ENCODE measurements around the gene ATP6V1G2.

Gene ATP6V1G2

DNA sequence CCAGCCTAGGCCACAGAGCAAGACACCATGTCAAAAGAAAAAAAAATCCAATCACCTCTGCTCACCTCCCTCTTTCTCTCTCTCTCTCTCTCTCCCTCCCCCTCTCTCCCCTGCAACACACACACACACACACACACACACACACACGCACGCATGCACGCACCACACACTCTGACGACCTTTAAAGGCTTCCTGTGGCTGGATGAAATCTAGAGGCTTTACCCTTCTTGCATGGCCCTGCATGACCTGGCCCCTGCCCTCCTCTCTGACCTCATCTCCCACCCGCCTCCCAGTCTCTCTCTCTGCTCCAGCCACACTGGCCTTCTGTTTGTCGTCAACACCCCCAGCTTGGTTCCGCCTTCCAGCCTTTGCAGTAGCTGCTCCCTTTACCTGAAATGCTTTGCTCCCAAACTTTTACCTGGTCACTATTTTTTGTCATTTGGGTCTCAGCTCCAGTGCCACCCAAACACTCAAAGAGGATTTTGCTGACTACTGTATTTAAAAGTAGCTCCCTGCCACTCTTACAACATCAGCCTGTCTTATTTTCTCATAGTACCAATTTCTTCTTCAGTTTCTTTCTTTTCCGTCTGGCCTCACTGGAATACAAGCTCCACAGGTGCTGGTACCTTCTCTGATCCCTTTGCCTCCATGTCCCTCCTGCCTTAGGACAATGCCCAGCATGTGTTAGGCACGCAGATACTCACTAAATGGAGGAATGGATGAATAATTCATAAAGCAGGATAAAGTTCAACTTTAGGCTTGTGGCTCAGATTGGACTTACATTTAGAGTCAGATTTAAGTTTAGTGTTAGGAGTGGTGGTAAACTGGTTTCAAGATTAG lies 21.3 kb upstream of the ATP6V1G2 start:
- DNase-seq (ENCODE audit: extremely low read depth, low read depth): no peak
- TF ChIP-seq, protein P1, sequence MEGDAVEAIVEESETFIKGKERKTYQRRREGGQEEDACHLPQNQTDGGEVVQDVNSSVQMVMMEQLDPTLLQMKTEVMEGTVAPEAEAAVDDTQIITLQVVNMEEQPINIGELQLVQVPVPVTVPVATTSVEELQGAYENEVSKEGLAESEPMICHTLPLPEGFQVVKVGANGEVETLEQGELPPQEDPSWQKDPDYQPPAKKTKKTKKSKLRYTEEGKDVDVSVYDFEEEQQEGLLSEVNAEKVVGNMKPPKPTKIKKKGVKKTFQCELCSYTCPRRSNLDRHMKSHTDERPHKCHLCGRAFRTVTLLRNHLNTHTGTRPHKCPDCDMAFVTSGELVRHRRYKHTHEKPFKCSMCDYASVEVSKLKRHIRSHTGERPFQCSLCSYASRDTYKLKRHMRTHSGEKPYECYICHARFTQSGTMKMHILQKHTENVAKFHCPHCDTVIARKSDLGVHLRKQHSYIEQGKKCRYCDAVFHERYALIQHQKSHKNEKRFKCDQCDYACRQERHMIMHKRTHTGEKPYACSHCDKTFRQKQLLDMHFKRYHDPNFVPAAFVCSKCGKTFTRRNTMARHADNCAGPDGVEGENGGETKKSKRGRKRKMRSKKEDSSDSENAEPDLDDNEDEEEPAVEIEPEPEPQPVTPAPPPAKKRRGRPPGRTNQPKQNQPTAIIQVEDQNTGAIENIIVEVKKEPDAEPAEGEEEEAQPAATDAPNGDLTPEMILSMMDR (IDR thresholded peaks at IDR 0.05; ENCODE audit: low read depth, low read length): no peak

DNA sequence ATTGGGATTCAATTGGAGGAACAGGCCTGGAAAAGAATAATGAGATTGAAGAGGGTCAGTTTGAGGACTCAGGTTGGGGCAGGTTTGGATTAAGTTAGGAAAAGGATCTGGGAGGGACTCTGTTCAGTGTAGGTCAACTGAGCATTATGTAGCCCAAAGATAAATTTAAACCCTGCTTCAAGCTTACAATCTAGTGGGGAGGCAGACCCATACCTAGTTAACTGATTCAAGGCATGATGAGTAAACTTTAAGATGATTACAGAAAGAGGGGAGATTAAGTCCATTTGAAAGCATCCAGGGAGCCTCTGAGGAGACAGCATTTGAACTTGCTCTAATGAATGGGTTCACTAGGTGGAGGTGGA lies 14.3 kb upstream of the ATP6V1G2 start:
- no peak for DNase-seq (ENCODE audit: extremely low read depth, low read depth)
- TF ChIP-seq, protein P1 (IDR thresholded peaks at IDR 0.05; ENCODE audit: low read depth, low read length): no peak

DNA sequence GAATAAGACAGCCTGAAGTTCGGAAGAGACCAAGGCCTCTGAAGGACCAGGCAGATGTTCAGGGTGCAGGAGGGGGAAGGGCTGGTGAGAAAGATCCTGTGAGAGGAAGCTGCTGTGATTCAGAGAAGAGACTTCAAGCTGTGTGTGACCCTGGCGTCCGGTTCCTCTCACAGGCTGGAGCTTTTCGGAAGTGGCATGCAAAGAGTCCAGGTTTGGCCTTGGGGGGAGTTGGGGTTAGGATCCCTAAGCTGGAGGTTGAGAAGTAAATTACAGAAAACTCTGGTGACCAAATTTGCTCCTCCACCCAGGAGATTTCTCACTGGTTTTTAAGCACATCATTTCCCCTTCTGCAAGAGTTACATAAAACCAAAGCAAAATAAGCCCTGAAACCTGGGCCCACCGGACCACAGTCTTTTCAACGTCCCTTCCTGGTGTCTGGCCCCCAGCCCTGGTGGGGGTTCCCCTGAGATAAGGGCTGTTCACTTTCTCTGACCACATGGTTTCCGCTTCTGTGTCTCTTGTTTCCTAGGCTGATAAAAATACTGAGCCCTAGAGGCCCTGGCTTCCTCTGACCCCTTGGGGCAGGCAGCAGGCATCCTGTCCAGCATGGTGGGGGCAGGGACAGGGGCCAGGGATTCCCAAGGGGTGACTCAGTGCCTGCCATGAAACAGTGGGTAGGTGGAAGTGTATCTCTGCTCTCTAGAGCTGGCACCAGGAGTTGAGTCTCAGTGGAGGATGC lies 13.7 kb upstream of the ATP6V1G2 start:
- DNase-seq (ENCODE audit: extremely low read depth, low read depth): no peak

DNA sequence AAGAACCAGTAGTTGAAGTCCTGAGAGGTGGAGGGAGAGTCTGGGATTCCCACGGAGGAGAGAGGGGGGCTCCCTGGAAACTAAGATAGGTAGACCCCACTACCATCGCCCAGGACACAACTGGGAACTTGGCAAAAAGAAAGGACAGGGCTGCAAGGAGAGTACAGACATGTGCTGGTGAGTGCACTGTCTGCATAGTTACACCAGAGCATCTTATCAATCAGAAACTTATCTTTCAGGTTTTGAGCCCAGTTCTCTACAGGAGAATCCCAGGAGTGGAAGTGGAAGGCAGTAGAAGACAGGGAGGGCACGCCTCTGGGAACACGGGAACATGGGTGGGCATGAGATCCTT lies 13.2 kb upstream of the ATP6V1G2 start:
- no peak for DNase-seq (ENCODE audit: extremely low read depth, low read depth)
- TF ChIP-seq, protein P1 (IDR thresholded peaks at IDR 0.05; ENCODE audit: low read depth, low read length): no peak

More for the DNA sequence above, 13.7 kb upstream of the ATP6V1G2 start:
- TF ChIP-seq, protein P1 (IDR thresholded peaks at IDR 0.05; ENCODE audit: low read depth, low read length): no peak

DNA sequence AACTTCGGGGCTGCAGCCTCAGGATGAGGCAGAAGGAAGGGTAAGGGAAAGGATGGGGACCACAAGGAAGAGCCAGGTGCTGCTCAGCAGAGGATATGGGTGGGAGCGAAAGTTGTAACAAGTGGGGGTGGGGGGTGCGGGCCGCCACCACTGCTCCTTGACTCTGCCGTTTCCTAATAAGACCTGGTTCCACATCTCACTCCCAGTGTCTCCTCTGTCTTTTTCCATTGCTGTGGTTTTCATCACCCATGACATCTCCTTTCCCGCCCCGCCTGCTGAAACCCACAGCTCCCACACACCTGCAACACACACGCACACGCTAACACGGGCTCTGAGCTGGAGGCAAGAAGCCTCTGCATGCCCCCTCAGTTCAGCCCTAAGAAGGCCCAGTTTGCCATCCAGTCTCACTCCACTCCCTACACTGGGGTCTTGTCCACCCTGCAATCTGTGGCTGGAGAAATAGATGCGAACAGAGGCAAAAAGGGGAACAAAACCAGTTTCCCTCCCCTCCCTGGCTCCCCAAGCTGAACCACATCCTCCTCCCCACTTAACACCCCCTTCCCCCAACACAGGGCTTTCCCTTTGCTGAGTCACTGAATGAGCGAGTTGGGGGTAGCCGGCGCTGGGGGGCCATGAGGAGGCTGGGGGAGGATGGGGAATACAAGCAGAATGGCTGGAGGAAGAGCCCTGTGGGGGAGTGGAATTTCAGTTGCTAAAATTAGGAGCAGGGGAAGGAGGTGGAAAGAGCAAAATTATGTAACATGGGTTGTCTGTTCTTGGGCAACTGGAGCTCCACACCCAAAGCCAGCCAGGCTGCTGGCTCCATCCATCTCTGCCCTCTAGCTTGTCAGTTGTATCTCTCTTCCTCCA lies 12.5 kb upstream of the ATP6V1G2 start:
- TF ChIP-seq, protein P1 (IDR thresholded peaks at IDR 0.05; ENCODE audit: low read depth, low read length): no peak
- no peak for DNase-seq (ENCODE audit: extremely low read depth, low read depth)

DNA sequence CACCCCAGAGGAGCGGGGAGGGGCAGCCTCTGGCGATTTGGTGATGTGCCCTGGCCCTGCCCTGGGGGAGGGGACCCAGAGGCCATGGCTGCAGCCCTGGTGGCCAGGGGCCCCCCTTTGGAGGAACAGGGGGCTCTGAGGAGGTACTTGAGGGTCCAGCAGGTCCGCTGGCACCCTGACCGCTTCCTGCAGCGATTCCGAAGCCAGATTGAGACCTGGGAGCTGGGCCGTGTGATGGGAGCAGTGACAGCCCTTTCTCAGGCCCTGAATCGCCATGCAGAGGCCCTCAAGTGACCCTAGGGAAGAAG lies 11.9 kb upstream of the ATP6V1G2 start:
- no peak for DNase-seq (ENCODE audit: extremely low read depth, low read depth)
- TF ChIP-seq, protein P1 (IDR thresholded peaks at IDR 0.05; ENCODE audit: low read depth, low read length): no peak

Data from AG09319 (cell line).